Activated naive CD4-positive, alpha-beta T cell treated with anti-CD3 and anti-CD28 coated beads, Interleukin-2, amount 10 ng/mL, durations not matched to agents 5 hours and 36 hours (primary cell): ENCODE results near the gene ARL9. TPM values are rescaled to one million over a fixed set of nuclear protein-coding genes. Genes with fewer than 3 reads are reported as not detected.

Experiments used
- total RNA-seq, 2 experiments: library from RNA; stranded (reverse); gene quantifications; one replicate each; pipeline ENCODE4 v1.2.3, GENCODE V29; 2021

Gene ARL9, protein sequence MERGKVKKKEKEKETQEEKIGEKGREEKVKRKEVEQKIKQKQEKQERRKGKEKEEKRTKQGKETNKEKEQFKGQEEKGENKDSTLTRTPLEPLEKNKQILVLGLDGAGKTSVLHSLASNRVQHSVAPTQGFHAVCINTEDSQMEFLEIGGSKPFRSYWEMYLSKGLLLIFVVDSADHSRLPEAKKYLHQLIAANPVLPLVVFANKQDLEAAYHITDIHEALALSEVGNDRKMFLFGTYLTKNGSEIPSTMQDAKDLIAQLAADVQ
- under 1 TPM; 0.20 to 0.22 TPM for total RNA-seq

DNA sequence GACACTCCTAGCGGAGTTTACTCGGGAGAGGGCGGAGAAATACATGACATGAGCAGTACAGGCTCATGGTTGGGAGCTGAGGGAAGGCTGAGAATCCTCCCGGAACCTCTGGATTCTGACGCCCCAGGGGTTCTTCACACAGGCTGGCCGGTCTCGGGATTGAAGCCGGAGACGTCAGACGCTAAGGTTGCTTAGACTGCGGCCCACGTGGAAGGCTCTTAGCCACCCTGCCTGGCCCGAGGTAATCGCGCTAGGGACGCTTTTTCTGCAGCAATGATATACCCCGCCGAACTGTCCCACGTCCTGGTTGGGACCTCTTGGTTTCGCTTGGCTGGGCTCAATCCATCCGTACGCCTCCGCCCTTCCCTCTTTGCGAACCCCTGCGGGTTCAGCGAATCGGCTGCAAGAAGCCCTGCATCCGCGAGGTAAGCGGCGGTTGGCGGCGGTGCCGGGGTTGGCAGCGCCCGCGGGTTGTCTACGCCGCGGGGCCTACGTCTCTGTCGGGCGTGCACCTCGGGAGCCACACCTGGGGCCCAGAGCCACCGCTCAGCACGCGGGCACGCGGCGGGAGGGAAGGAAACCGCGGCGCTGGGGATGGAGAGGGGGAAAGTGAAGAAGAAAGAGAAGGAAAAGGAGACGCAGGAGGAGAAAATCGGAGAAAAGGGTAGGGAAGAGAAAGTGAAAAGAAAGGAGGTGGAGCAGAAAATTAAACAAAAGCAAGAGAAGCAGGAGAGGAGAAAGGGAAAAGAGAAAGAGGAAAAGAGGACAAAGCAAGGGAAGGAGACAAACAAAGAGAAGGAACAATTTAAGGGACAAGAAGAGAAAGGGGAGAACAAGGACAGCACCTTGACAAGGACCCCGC is at the start of gene ARL9:
TSS of gene ARL9 (plus strand) at position 523 of the 862 bp plus-strand sequence. CDS start at position 595, 72 bp downstream.

DNA sequence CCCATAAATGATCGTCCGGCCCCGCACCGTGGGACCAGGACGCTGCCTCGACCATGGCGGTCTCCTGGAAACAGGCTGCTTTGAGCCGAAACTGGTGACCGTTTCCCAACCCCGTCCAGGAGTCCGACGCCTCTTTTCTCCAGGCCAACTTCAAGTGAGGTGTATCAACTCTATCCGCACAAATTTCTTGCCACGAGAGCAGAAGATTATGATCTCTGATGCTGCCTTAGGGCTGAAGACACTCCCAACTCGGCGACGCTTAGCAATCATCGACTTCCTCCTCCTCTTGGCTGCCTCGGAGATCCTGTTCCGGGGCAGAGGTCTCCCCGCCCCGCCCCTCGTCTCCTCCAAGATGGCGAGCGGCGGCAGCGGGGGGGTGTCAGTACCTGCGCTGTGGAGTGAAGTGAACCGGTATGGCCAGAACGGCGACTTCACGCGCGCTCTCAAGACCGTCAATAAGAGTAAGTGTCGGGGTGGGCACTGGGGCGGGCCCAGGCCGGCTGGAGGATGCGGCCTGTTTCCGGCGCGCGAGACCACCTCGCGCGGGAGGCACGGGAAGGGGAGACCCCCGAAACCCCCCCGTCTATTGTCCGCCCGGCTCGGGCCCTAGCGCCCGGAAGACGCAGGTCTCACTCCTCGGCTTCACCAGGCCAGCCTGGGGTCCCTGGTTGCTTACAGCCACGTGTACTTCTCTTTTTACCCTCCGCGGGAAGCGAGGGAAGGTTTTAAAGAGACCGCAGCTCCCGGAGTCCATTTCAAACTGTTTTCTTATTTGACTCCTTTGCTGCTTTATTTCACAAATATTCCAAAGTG is 38.1 kb upstream of the ARL9 start, which contains the start of gene SRP72:
TSS of gene SRP72 (plus strand) at position 334 of the 813 bp plus-strand sequence. CDS start at position 353, 19 bp downstream.

Other genes starting within 250 kb of the ARL9 start
- 10 to 100 TPM; 10.7 to 12.5 TPM for gene AASDH, start 118.3 kb upstream of the ARL9 start, total RNA-seq
- gene PPAT, start 70.2 kb upstream of the ARL9 start, total RNA-seq: 10 to 100 TPM; 20.5 to 23.8 TPM
- 100 to 1,000 TPM; 114 TPM for gene PAICS, start 69.5 kb upstream of the ARL9 start, total RNA-seq
- gene SRP72, start 38.2 kb upstream of the ARL9 start, total RNA-seq: 100 to 1,000 TPM; 135 to 136 TPM
- 10 to 100 TPM; 40.7 to 41.4 TPM for gene HOPX, start 175.5 kb downstream of the ARL9 start, total RNA-seq